ENCODE data around the gene LOXL1.

The LOXL1 gene

GRCh38 chr15:73982222-73982962, 56.1 kb downstream of the LOXL1 start:
- DNase-seq (ENCODE audit: low read depth) = no peak
- H3K4me3 ChIP-seq (ENCODE audit: low read depth, low read length) = no peak overlapping the region
- TF ChIP-seq, protein P1, sequence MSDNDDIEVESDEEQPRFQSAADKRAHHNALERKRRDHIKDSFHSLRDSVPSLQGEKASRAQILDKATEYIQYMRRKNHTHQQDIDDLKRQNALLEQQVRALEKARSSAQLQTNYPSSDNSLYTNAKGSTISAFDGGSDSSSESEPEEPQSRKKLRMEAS (IDR thresholded peaks at IDR 0.05; ENCODE audit: low read depth, low read length) = no peak
- TF ChIP-seq MYC (IDR thresholded peaks at IDR 0.05; ENCODE audit: low read depth, low read length) (no peak), POLR2A (IDR thresholded peaks at IDR 0.05; ENCODE audit: extremely low read depth, insufficient read length) (no peak)
- TF ChIP-seq, protein P2, sequence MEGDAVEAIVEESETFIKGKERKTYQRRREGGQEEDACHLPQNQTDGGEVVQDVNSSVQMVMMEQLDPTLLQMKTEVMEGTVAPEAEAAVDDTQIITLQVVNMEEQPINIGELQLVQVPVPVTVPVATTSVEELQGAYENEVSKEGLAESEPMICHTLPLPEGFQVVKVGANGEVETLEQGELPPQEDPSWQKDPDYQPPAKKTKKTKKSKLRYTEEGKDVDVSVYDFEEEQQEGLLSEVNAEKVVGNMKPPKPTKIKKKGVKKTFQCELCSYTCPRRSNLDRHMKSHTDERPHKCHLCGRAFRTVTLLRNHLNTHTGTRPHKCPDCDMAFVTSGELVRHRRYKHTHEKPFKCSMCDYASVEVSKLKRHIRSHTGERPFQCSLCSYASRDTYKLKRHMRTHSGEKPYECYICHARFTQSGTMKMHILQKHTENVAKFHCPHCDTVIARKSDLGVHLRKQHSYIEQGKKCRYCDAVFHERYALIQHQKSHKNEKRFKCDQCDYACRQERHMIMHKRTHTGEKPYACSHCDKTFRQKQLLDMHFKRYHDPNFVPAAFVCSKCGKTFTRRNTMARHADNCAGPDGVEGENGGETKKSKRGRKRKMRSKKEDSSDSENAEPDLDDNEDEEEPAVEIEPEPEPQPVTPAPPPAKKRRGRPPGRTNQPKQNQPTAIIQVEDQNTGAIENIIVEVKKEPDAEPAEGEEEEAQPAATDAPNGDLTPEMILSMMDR (IDR thresholded peaks at IDR 0.05; ENCODE audit: low read depth, low read length) = no peak

DNA sequence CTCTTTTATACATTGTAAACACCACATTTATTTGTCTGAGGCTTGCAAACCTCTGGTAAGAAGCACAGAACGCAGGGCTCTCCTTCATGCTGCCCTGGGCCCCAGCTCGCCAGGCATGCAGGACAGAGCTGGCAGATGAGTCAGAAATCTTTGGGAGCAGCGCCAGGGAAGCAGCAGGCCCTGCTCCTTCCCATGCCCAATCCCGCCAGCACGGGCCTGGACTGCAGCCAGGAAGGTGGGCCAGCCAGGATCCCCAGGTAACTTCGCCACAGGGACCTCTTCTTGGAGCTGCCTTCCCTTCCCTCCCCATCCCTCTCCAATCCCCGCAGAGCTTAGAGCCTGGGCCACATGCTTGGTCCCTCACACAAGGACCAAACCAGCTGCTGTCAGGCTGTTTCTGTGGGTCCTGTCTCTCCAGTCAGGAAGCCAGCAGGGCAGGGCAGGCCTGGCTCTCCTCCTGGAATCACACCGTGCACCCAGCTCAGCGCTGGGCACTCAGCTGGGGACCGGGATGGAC, 57.0 kb downstream of the LOXL1 start:
- no peak for DNase-seq (ENCODE audit: low read depth)
- no peak for TF ChIP-seq MYC (IDR thresholded peaks at IDR 0.05; ENCODE audit: low read depth, low read length)
- TF ChIP-seq, protein P1 (IDR thresholded peaks at IDR 0.05; ENCODE audit: low read depth, low read length) = no peak
- TF ChIP-seq POLR2A (IDR thresholded peaks at IDR 0.05; ENCODE audit: extremely low read depth, insufficient read length) = no peak
- TF ChIP-seq, protein P2 (IDR thresholded peaks at IDR 0.05; ENCODE audit: low read depth, low read length) = no peak
- no peak overlapping the region for H3K4me3 ChIP-seq (ENCODE audit: low read depth, low read length)

DNA sequence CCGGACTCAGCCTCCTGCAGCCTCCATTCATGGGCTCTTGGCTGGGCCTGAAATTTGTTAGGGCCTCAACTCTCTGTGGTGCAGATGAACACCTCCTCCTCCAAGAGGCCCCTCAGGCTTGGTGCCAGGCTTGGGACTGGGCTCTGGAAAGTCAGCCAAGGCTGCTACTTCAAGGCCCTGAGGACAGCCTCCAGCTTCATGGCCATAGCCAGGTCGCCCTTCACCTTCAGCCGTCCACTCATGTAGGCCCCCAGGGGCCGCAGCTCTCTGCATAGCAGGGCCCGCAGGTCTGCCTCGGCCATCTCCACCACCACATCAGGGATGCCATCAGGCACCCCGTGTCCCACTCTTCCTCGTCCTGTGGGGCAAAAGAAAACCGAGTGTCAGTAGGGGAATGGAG, 57.5 kb downstream of the LOXL1 start:
- TF ChIP-seq POLR2A (IDR thresholded peaks at IDR 0.05; ENCODE audit: extremely low read depth, insufficient read length) (no peak), MYC (IDR thresholded peaks at IDR 0.05; ENCODE audit: low read depth, low read length) (no peak)
- TF ChIP-seq, protein P1 (IDR thresholded peaks at IDR 0.05; ENCODE audit: low read depth, low read length) = no peak
- TF ChIP-seq, protein P2 (IDR thresholded peaks at IDR 0.05; ENCODE audit: low read depth, low read length) = no peak
- DNase-seq (ENCODE audit: low read depth) = no peak
- no peak overlapping the region for H3K4me3 ChIP-seq (ENCODE audit: low read depth, low read length)

GRCh38 chr15:73984208-73984979, 58.1 kb downstream of the LOXL1 start:
- TF ChIP-seq, protein P2 (IDR thresholded peaks at IDR 0.05; ENCODE audit: low read depth, low read length) = no peak
- TF ChIP-seq MYC (IDR thresholded peaks at IDR 0.05; ENCODE audit: low read depth, low read length) (no peak), POLR2A (IDR thresholded peaks at IDR 0.05; ENCODE audit: extremely low read depth, insufficient read length) (no peak)
- TF ChIP-seq, protein P1 (IDR thresholded peaks at IDR 0.05; ENCODE audit: low read depth, low read length) = no peak
- no peak overlapping the region for H3K4me3 ChIP-seq (ENCODE audit: low read depth, low read length)
- no peak for DNase-seq (ENCODE audit: low read depth)

DNA sequence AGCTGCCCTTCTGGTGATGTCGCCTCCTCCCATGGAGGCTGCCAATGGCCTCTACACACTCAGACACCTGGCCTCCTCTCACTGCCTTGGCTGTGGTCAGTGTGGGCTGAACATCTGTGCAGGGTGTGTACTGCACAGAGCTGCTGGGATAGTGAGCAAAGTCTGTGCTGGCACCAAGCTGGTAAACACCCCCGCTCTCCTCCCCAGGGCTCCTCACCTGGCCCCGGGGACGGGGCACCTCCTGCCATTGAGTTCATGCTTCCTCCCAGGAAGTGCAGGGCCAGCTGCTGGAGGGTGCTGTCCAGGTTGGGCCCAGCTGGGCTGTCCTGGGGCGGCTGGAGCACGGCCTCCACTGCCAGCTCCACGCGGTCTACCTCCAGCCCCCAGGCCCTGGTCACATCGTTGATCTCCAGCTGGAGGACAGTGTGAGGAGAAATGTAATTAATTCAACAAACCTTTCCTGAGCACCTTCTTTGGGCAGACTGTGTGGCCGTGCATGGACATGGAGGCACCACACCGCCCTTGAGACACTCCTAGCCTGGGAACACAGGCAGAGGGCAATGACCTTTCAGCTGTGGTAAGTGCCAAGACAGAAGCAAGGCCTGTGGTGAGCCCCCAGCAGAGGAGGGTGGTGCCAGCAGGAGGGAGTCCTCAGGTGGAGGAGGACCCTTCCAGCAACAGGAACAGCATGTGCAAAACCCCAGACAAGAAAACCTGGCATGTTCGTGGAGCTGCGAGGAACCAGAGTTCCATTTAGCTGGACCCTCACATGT, 59.0 kb downstream of the LOXL1 start:
- TF ChIP-seq, protein P1 (IDR thresholded peaks at IDR 0.05; ENCODE audit: low read depth, low read length) = no peak
- TF ChIP-seq, protein P2 (IDR thresholded peaks at IDR 0.05; ENCODE audit: low read depth, low read length) = no peak
- TF ChIP-seq POLR2A (IDR thresholded peaks at IDR 0.05; ENCODE audit: extremely low read depth, insufficient read length) = no peak
- no peak for TF ChIP-seq MYC (IDR thresholded peaks at IDR 0.05; ENCODE audit: low read depth, low read length)
- no peak for DNase-seq (ENCODE audit: low read depth)
- H3K4me3 ChIP-seq (ENCODE audit: low read depth, low read length) = no peak overlapping the region

Data from NB4 (cell line).